RWPE1 (cell line): Measurements from ENCODE around the gene FOXL2.

Source experiments
- CTCF ChIA-PET: fragments of 350-600 bp; sonication (Branson Sonifier 250); formaldehyde crosslinking; extraction: SDS; loops from one replicate; lab custom pipeline; 2021; lab: Yijun Ruan, JAX
- POLR2A ChIA-PET: fragments of 400-600 bp; formaldehyde crosslinking; extraction: SDS; loops from one replicate; lab custom pipeline; 2020; ENCODE audit warnings: antibody characterized with exemption; ENCODE audit not compliant: low non-redundant PET; lab: Yijun Ruan, JAX
- DNase-seq: peaks from one replicate; pipeline ENCODE4 v3.0.0; 2012; ENCODE audit warnings: low spot score
- H3K27ac ChIP-seq: fragments of 450-650 bp; 2 replicates; pipeline ENCODE4 v1.5.1; 2017
- TF ChIP-seq, protein P1 (sequence below): fragments of 450-650 bp; conservative IDR thresholded peaks from 2 replicates; pipeline ENCODE4 v1.5.1; 2017; ENCODE audit warnings: low read depth, mild to moderate bottlenecking

The FOXL2 gene

DNA sequence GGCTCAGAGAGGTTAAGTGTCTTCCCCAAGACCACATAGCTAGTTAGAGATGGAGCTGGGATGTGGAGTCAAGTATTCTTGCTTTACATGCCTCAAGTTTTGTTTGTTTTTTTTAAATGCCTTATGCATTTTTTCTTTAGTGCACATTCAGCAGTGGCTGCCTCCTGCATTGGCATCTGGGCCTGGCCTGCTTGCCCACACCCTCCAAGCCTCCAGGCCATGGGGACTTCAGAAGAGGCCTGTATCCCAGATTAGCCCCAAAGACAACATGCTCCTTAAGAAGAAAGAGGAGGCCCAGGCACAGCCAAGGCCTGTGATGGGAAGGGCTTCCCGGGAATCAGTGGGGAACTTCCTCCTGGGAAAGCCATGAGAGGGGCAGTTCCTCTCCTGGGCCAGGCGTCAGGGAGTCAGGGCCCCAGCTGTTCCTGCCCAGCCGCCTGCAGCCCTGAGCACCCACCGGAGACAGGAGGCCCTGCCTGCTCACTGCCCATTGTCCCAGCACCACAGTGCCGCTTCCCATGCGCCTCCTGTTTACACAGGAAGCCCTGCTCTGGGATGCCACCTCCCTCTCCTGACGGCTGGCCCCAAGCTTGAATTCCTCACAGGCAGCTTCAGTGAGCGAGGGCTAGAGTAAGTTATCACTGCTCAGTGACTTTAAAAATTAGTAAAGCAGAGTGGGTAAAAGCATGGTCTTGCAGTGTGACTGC lies 16.1 kb upstream of the FOXL2 start:
- TF ChIP-seq, protein P1, sequence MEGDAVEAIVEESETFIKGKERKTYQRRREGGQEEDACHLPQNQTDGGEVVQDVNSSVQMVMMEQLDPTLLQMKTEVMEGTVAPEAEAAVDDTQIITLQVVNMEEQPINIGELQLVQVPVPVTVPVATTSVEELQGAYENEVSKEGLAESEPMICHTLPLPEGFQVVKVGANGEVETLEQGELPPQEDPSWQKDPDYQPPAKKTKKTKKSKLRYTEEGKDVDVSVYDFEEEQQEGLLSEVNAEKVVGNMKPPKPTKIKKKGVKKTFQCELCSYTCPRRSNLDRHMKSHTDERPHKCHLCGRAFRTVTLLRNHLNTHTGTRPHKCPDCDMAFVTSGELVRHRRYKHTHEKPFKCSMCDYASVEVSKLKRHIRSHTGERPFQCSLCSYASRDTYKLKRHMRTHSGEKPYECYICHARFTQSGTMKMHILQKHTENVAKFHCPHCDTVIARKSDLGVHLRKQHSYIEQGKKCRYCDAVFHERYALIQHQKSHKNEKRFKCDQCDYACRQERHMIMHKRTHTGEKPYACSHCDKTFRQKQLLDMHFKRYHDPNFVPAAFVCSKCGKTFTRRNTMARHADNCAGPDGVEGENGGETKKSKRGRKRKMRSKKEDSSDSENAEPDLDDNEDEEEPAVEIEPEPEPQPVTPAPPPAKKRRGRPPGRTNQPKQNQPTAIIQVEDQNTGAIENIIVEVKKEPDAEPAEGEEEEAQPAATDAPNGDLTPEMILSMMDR, result no peak
- no peak overlapping the region for H3K27ac ChIP-seq
- POLR2A ChIA-PET, result no interaction called here
- no peak for DNase-seq
- CTCF ChIA-PET, result no interaction called here

DNA sequence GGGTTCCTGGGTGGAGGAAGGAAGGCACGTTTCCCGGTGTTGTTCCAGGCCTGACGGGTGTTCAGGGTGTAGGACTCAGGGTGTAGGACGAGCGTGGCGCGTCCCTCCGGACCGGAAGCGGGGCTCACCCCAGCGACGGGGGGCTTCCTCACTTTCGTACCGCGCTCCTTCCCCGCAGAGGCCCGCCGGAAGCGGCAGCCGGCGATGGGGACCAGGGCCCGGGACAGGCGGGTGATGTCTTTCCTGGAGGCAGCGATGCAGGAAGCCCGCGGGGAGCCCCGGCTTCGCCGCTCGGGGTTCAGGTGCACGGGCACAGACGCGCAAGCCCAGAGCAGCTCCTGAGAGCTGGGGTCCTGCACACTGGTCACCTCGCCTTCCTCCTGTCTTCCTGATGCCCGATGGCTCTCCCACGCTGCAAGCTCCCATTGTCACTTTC lies 13.5 kb upstream of the FOXL2 start:
- no peak overlapping the region for H3K27ac ChIP-seq
- DNase-seq, result no peak
- TF ChIP-seq, protein P1, result no peak
- ChIA-PET CTCF (interaction anchor here (0.6 kb wide), 2 partner anchors 223 to 499 kb away, joined by 3 to 4 read pairs; no protein-coding TSS in a partner anchor), POLR2A (no interaction called here)

DNA sequence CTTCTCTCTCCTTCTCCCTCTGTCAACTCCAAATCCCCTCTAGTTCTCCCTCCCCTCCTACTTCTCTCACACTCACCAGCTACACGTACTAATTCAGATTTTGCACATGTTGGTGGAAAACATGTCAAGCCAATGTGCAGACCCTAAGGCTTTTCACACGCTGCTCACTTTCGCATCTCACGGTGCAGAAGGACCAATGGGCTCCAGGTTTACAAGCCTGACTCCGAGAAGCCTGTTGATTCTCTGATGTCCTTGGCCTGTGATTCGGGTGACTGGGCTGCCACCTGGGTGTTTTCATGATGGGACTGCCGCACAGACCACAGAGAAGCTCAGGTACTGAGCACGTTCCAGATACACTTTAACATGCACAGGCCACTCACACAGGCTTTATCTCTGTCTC lies 3.8 kb upstream of the FOXL2 start:
- POLR2A ChIA-PET, result no interaction called here
- H3K27ac ChIP-seq, result no peak overlapping the region
- CTCF ChIA-PET, result interaction anchor here (1.4 kb wide), 1 partner anchor 14 kb away, joined by 7 read pairs; no protein-coding TSS in a partner anchor
- TF ChIP-seq, protein P1, result no peak
- no peak for DNase-seq

DNA sequence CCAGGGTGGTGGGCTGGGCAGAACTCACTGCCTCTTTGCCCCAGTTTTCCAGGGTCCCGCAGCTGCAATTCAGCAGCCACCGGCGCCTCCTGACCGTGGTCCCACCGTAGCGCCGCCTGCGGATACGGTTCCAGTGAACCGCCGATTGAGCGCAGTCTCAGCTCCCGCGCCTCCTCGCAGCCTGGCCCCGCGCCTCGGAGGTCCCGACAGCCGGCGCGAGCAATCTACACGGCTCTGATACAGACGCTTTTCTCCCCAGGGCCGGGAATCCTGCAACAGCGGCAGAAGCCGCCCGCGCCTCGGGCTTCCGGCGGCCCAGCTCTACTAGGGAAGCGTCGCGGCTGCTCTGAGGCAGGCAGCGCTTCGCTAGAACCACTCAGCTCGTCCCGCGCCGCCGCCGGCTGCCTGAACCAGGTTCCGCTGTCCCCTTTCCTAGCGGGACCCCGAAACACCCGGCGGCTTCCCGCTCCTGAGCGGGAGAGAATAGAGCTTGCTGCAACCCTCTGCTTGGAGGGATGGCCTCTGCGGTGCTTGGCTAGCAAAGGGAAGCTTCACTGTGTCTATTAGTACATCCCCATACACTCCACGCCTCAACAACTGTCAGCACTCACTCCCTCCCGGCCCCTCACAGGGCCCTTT lies 3.2 kb upstream of the FOXL2 start:
- H3K27ac ChIP-seq, result no peak overlapping the region
- CTCF ChIA-PET, result interaction anchor here (1.4 kb wide), 1 partner anchor 14 kb away, joined by 7 read pairs; no protein-coding TSS in a partner anchor
- POLR2A ChIA-PET, result no interaction called here
- DNase-seq, result no peak
- TF ChIP-seq, protein P1, result no peak

DNA sequence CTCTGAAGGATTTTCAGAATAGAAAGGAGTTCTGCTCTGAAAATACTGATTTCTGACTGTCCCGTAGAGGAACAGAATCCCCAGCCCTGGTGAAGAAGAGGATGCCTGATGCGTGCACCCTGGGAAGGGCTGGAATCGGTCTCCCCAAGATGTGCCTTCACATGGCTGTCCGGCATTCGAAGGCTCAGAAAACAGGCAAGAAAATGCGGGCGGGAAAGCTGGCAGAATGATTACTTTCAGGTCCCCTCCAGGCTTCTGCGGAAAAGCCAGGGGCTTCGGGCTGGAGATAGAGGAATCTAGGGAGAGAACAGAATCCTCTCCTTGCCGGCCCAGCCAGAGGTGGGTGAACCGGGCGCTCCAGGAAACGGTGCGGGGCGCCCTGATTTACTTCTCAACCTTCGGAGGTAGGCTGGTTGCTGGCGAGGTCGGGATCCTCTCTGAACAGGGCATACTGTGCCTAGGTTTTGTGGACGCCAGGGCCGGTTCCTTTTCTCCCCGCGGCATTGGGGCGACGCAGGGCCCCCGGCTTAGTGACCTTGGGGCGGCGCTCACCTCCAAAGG lies 2.6 kb upstream of the FOXL2 start:
- POLR2A ChIA-PET, result no interaction called here
- CTCF ChIA-PET, result interaction anchor here (1.4 kb wide), 1 partner anchor 13 kb away, joined by 7 read pairs; no protein-coding TSS in a partner anchor
- no peak overlapping the region for H3K27ac ChIP-seq
- TF ChIP-seq, protein P1, result no peak
- no peak for DNase-seq

- POLR2A ChIA-PET, result no interaction called here
- CTCF ChIA-PET, result interaction anchor here (0.6 kb wide), 2 partner anchors 23 to 99 kb away, joined by 3 to 4 read pairs; no protein-coding TSS in a partner anchor
- no peak for DNase-seq
- H3K27ac ChIP-seq, result no peak overlapping the region
- TF ChIP-seq, protein P1, result no peak
These were observed 2.1 kb upstream of the FOXL2 start for GRCh38 chr3:138949002-138949418.
